Measurements from ENCODE around the gene KLF11. TPM values are rescaled to one million over a fixed set of nuclear protein-coding genes. Genes with fewer than 3 reads are reported as not detected.

Gene KLF11
- total and polyA plus RNA-seq, 2 of the 8 experiments (the other 6 are each of a cell fraction or from before 2014, with no cell fraction given), result 6.4 to 10.1 TPM

DNA sequence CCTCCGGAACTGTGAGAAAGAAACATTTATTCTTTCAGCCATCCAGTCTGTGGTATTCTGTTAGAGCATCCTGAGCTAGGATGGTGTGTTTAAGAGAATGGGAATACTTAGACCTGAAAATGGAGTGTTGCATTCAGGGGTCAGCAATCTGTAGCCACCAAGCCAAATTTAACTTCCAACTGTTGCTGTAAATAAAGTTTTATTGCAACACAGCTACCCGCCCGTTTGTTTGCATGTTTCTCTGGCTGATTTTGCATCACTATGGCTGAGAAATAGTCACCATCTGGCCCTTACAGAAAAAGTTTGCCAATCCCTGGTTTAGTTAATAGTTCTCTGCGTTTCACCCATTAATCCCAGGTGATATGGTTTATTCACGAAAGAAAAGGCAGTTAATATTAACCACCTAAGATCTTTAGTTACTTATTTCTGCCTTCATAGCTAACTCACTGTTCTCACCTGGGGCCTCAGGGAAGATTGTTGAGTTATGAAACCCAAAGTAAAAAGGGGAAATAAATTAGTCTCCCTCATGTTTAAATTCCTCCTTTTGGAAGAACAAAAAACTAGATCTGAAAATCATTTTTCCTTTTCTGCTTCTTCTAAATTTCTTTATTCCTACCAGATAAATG is 46.3 kb downstream of the KLF11 start:
- POLR2A ChIA-PET (ENCODE audit: partially characterized antibody), result interaction anchor here (2.6 kb wide), 1 partner anchor 34 kb away, joined by 9 read pairs; no protein-coding TSS in a partner anchor
- Histone ChIP-seq H2AK5ac (ENCODE audit: low read depth, low read length) (no peak overlapping the region), H3K27ac (ENCODE audit: low read depth, low read length) (no peak overlapping the region), H3K23me2 (ENCODE audit: low read depth, low read length) (no peaks in the 10 kb centered on the region), H3K27me3 (replicated peaks in 1 of 4; ENCODE audit: control insufficient read depth in 3 of 4, extremely low read depth in 1 of 4, insufficient read depth in 3 of 4, low read length in 3 of 4) (no peaks in the 10 kb centered on the region), H3K9ac (replicated peaks in 1 of 4; ENCODE audit: extremely low read depth in 1 of 4, low read depth in 3 of 4, low read length in 3 of 4) (no peak overlapping the region), H3K36me3 (ENCODE audit: control insufficient read depth in 2 of 4, insufficient read depth in 4 of 4, low read length in 3 of 4) (no peaks in the 10 kb centered on the region), H2BK20ac (ENCODE audit: low read length) (no peak overlapping the region), H3K4ac (replicated peaks; ENCODE audit: insufficient read length, low read depth, low read length) (no peak overlapping the region), H2BK5ac (ENCODE audit: low read depth, low read length) (peak overlapping the region; percentile 26; the same call in 1 of the 2 replicates), H4K20me1 (replicated peaks in 1 of 2; ENCODE audit: control insufficient read depth in 1 of 2, insufficient read depth in 2 of 2, low read length in 2 of 2) (no peaks in the 10 kb centered on the region), H3K79me2 (ENCODE audit: control insufficient read depth in 1 of 2, insufficient read depth in 2 of 2, low read length in 2 of 2) (no peaks in the 10 kb centered on the region), H4K91ac (replicated peaks; ENCODE audit: insufficient read length, low read length) (no peak overlapping the region), H3K4me1 (replicated peaks in 1 of 4; ENCODE audit: control insufficient read depth in 3 of 4, insufficient read depth in 4 of 4, low read length in 3 of 4) (no peaks in the 10 kb centered on the region), H2AFZ (ENCODE audit: low read length) (peak overlapping the region; percentile 29; the same call in 1 of the 2 replicates), H3K14ac (ENCODE audit: insufficient read length) (no peak overlapping the region), H3K4me2 (ENCODE audit: insufficient read depth in 1 of 2, low read depth in 2 of 2, low read length in 2 of 2) (no peak overlapping the region), H2BK120ac (replicated peaks; ENCODE audit: low read depth, low read length) (no peak overlapping the region), H3K18ac (ENCODE audit: extremely low read depth, low read length) (no peak overlapping the region; the same call in 1 of the 2 replicates), H4K5ac (ENCODE audit: insufficient read length, low read depth, low read length) (no peak overlapping the region), H3K23ac (ENCODE audit: insufficient read length) (no peak overlapping the region), H3K9me3 (ENCODE audit: insufficient read depth in 2 of 2, low read depth in 1 of 2, low read length in 1 of 2) (no peaks in the 10 kb centered on the region), H3K4me3 (ENCODE audit: extremely low read depth in 1 of 4, insufficient read depth in 2 of 4, low read depth in 3 of 4, low read length in 4 of 4) (no peak overlapping the region), H2BK15ac (ENCODE audit: low read length) (no peak overlapping the region), H3K56ac (replicated peaks; ENCODE audit: insufficient read length, low read depth, low read length) (no peak overlapping the region), H4K8ac (ENCODE audit: extremely low read depth, insufficient read depth, low read length) (no peak overlapping the region), H2BK12ac (ENCODE audit: low read depth, low read length) (no peak overlapping the region), H3K79me1 (ENCODE audit: low read depth, low read length) (no peaks in the 10 kb centered on the region)
- FAIRE-seq (no peak), DNase-seq (ENCODE audit: low read depth in 1 of 2, low spot score in 2 of 2) (no peak)
- WGBS, 2 experiments (ENCODE audit: extremely low coverage in 1 of 2, insufficient coverage in 1 of 2, insufficient read length in 1 of 2, insufficient replicate concordance in 2 of 2, low coverage in 1 of 2, low lambda C conversion rate in 2 of 2, missing lambda C conversion rate in 1 of 2), result 40% methylated on average over 5 of the region's 5 CpGs; no CpG with 5 or more reads in 1 of the 2 experiments
- CTCF ChIA-PET (ENCODE audit: partially characterized antibody), result interaction anchor here (0.9 to 24.1 kb wide), 5 partner anchors 14 to 385 kb away, joined by 4 to 429 read pairs (median 4); partner anchors contain the start of gene CYS1
- TF ChIP-seq TEAD4 (IDR thresholded peaks at IDR 0.05; ENCODE audit: low read depth, low read length) (no peak), KDM1A (IDR thresholded peaks at IDR 0.05; ENCODE audit: borderline replicate concordance, low read length) (no peak), CREB1 (IDR thresholded peaks at IDR 0.05) (no peak), BCL11A (IDR thresholded peaks at IDR 0.05; ENCODE audit: low read depth in 2 of 2, low read length in 2 of 2) (no peak), HDAC6 (IDR thresholded peaks at IDR 0.05; ENCODE audit: low read depth, low read length) (no peak), CHD1 (IDR thresholded peaks at IDR 0.05; ENCODE audit: low read depth, low read length) (no peak), SP4 (IDR thresholded peaks at IDR 0.05; ENCODE audit: low read length) (no peak), POU5F1 (IDR thresholded peaks at IDR 0.05; ENCODE audit: low read depth, low read length) (no peak), CBX8 (IDR thresholded peaks at IDR 0.05; ENCODE audit: borderline replicate concordance, low read depth, low read length) (no peak), NANOG (IDR thresholded peaks at IDR 0.05; ENCODE audit: insufficient read depth, low read depth, low read length, poor library complexity, severe bottlenecking) (no peak)
- TF ChIP-seq, protein P1, sequence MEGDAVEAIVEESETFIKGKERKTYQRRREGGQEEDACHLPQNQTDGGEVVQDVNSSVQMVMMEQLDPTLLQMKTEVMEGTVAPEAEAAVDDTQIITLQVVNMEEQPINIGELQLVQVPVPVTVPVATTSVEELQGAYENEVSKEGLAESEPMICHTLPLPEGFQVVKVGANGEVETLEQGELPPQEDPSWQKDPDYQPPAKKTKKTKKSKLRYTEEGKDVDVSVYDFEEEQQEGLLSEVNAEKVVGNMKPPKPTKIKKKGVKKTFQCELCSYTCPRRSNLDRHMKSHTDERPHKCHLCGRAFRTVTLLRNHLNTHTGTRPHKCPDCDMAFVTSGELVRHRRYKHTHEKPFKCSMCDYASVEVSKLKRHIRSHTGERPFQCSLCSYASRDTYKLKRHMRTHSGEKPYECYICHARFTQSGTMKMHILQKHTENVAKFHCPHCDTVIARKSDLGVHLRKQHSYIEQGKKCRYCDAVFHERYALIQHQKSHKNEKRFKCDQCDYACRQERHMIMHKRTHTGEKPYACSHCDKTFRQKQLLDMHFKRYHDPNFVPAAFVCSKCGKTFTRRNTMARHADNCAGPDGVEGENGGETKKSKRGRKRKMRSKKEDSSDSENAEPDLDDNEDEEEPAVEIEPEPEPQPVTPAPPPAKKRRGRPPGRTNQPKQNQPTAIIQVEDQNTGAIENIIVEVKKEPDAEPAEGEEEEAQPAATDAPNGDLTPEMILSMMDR (IDR thresholded peaks at IDR 0.05; ENCODE audit: control extremely low read depth in 1 of 3, insufficient read depth in 1 of 3, low read depth in 1 of 3, low read length in 3 of 3), result no peak
